H9 (cell line): ENCODE data around the gene MARCHF9. TPM values are rescaled to one million over a fixed set of nuclear protein-coding genes. Genes with fewer than 3 reads are reported as not detected.
A peak's percentile ranks its signal among the peaks of the same experiment; 100 is the strongest.

Experiments
- DNase-seq: peaks from one replicate; pipeline ENCODE4 v3.0.0-alpha.2; 2017
- H2AFZ ChIP-seq: one replicate; pipeline ENCODE4 v1.6.1; 2013; ENCODE audit warnings: mild to moderate bottlenecking, low read length, control low read depth, moderate library complexity
- H2AK5ac ChIP-seq: 2 replicates; pipeline ENCODE4 v1.6.1; 2013; ENCODE audit warnings: low read length, control low read depth, mixed read lengths; ENCODE audit not compliant: insufficient read length
- H2BK120ac ChIP-seq: one replicate; pipeline ENCODE4 v1.6.1; 2013; ENCODE audit warnings: low read depth, mild to moderate bottlenecking, low read length, control low read depth, inconsistent platforms; ENCODE audit not compliant: poor library complexity, severe bottlenecking
- H2BK12ac ChIP-seq: 2 replicates; pipeline ENCODE4 v1.6.1; 2013; ENCODE audit warnings: low read length, control low read depth, mixed read lengths, low read depth; ENCODE audit not compliant: insufficient read length
- H2BK15ac ChIP-seq: 2 replicates; pipeline ENCODE4 v1.6.1; 2013; ENCODE audit warnings: low read depth, low read length, control low read depth
- H2BK20ac ChIP-seq: one replicate; pipeline ENCODE4 v1.6.1; 2013; ENCODE audit warnings: low read depth, mild to moderate bottlenecking, low read length, control low read depth, inconsistent platforms; ENCODE audit not compliant: poor library complexity, severe bottlenecking
- H2BK5ac ChIP-seq: 2 replicates; pipeline ENCODE4 v1.6.1; 2013; ENCODE audit warnings: low read length, control low read depth, mixed read lengths; ENCODE audit not compliant: insufficient read length
- H3K14ac ChIP-seq: 2 replicates; pipeline ENCODE4 v1.6.1; 2013; ENCODE audit warnings: low read length, control low read depth; ENCODE audit not compliant: insufficient read depth
- H3K18ac ChIP-seq: 2 replicates; pipeline ENCODE4 v1.6.1; 2013; ENCODE audit warnings: low read depth, mild to moderate bottlenecking, mixed read lengths, low read length, control low read depth; ENCODE audit not compliant: insufficient read length
- H3K23ac ChIP-seq: 2 replicates; pipeline ENCODE4 v1.6.1; 2013; ENCODE audit warnings: low read length, control low read depth, mixed read lengths, low read depth; ENCODE audit not compliant: insufficient read length
- H3K23me2 ChIP-seq: 2 replicates; pipeline ENCODE4 v1.6.1; 2013; ENCODE audit warnings: low read depth, mild to moderate bottlenecking, mixed read lengths, low read length, control low read depth; ENCODE audit not compliant: insufficient read length, poor library complexity, severe bottlenecking
- H3K27ac ChIP-seq: 2 replicates; pipeline ENCODE4 v1.5.1; 2013; ENCODE audit warnings: low read length, control low read depth, mixed read lengths, low read depth; ENCODE audit not compliant: insufficient read length
- H3K27me3 ChIP-seq: 2 replicates; pipeline ENCODE4 v1.6.1; 2013; ENCODE audit warnings: low read length, control low read depth, inconsistent platforms; ENCODE audit not compliant: insufficient read depth
- H3K4ac ChIP-seq: 2 replicates; pipeline ENCODE4 v1.6.1; 2013; ENCODE audit warnings: low read depth, mild to moderate bottlenecking, control low read depth, inconsistent platforms, low read length, moderate library complexity
- H3K4me1 ChIP-seq: 2 replicates; pipeline ENCODE4 v1.6.1; 2013; ENCODE audit warnings: low read length, control low read depth, inconsistent platforms; ENCODE audit not compliant: insufficient read depth
- H3K4me2 ChIP-seq: 2 replicates; pipeline ENCODE4 v1.6.1; 2013; ENCODE audit warnings: low read length, control low read depth, mixed read lengths; ENCODE audit not compliant: insufficient read length, insufficient read depth
- H3K56ac ChIP-seq: 2 replicates; pipeline ENCODE4 v1.6.1; 2013; ENCODE audit warnings: low read depth, mild to moderate bottlenecking, mixed read lengths, low read length, control low read depth; ENCODE audit not compliant: insufficient read length
- H3K79me1 ChIP-seq: 2 replicates; pipeline ENCODE4 v1.6.1; 2013; ENCODE audit warnings: low read depth, mild to moderate bottlenecking, moderate library complexity, low read length, control low read depth, inconsistent platforms; ENCODE audit not compliant: insufficient read depth, poor library complexity, severe bottlenecking
- H3K79me2 ChIP-seq: 2 replicates; pipeline ENCODE4 v1.6.1; 2013; ENCODE audit warnings: low read length, control low read depth, inconsistent platforms; ENCODE audit not compliant: insufficient read depth
- H3K9ac ChIP-seq: 2 replicates; pipeline ENCODE4 v1.6.1; 2013; ENCODE audit warnings: low read length, control low read depth, mixed read lengths; ENCODE audit not compliant: insufficient read length; ENCODE audit errors: extremely low read depth
- H3K9me3 ChIP-seq: one replicate; pipeline ENCODE4 v1.6.1; 2013; ENCODE audit warnings: low read depth, low read length, inconsistent platforms; ENCODE audit not compliant: control insufficient read depth
- H3T11ph ChIP-seq: one replicate; pipeline ENCODE4 v1.6.1; 2013; ENCODE audit warnings: mild to moderate bottlenecking, low read length, control low read depth, inconsistent platforms
- H4K20me1 ChIP-seq: one replicate; pipeline ENCODE4 v1.6.1; 2013; ENCODE audit not compliant: control insufficient read depth, insufficient read length, insufficient read depth
- H4K5ac ChIP-seq: 2 replicates; pipeline ENCODE4 v1.6.1; 2013; ENCODE audit warnings: low read depth, mild to moderate bottlenecking, mixed read lengths, low read length, control low read depth; ENCODE audit not compliant: insufficient read length
- H4K8ac ChIP-seq: replicated peaks from 2 replicates; pipeline ENCODE4 v1.6.1; 2013; ENCODE audit warnings: low read length, control low read depth, mixed read lengths, low read depth; ENCODE audit not compliant: insufficient read length
- H4K91ac ChIP-seq: 2 replicates; pipeline ENCODE4 v1.6.1; 2013; ENCODE audit warnings: low read depth, mild to moderate bottlenecking, moderate library complexity, mixed read lengths, low read length, control low read depth; ENCODE audit not compliant: insufficient read length
- H3K27ac Mint-ChIP-seq, 3 experiments: 2 replicates in 2 of 3; 3 replicates in 1 of 3; pipeline ENCODE4 v1.8.0; 2020 to 2021; ENCODE audit warnings: mixed read lengths in 3 of 3, mild to moderate bottlenecking in 1 of 3, moderate library complexity in 1 of 3
- H3K27me3 Mint-ChIP-seq: 2 replicates; pipeline ENCODE4 v1.8.0; 2021; ENCODE audit warnings: low read depth, mild to moderate bottlenecking, moderate library complexity, mixed read lengths
- H3K36me3 Mint-ChIP-seq, 3 experiments: 2 replicates in 2 of 3; 3 replicates in 1 of 3; pipeline ENCODE4 v1.8.0; 2020 to 2021; ENCODE audit warnings: low read depth in 3 of 3, mixed read lengths in 3 of 3; ENCODE audit not compliant: insufficient read depth in 1 of 3
- H3K4me1 Mint-ChIP-seq, 2 experiments: 2 replicates each; pipeline ENCODE4 v1.8.0; 2020; ENCODE audit warnings: mixed read lengths in 2 of 2
- H3K4me3 Mint-ChIP-seq, 2 experiments: 2 replicates in 1 of 2; 3 replicates in 1 of 2; pipeline ENCODE4 v1.8.0; 2020 to 2021; ENCODE audit warnings: mild to moderate bottlenecking in 2 of 2, mixed read lengths in 2 of 2, moderate library complexity in 1 of 2
- H3K9me3 Mint-ChIP-seq, 2 experiments: 2 replicates in 1 of 2; 3 replicates in 1 of 2; pipeline ENCODE4 v1.8.0; 2020; ENCODE audit warnings: mild to moderate bottlenecking in 2 of 2, mixed read lengths in 2 of 2, moderate library complexity in 1 of 2
- WGBS: extraction: QIAGEN DNeasy Blood & Tissue Kit; methylation state at CpG from one replicate; pipeline ENCODE4 v1.1.7; 2013; ENCODE audit warnings: missing lambda C conversion rate, low lambda C conversion rate, mixed read lengths; ENCODE audit not compliant: insufficient read length; ENCODE audit errors: extremely low coverage; 5-methylcytosine and 5-hydroxymethylcytosine counted together
- total RNA-seq: library from RNA; stranded (reverse); gene quantifications from 2 replicates; pipeline ENCODE4 v1.2.1, GENCODE V29; 2021
- TF ChIP-seq, protein P1 (sequence below): fragments of 200-600 bp; sonication (generic); conservative IDR thresholded peaks from 3 replicates; pipeline ENCODE4 v1.8.0; 2021; ENCODE audit warnings: antibody characterized with exemption, mild to moderate bottlenecking

The MARCHF9 gene
- total RNA-seq, 1 experiment from 2014 or later: 20.5 TPM

DNA sequence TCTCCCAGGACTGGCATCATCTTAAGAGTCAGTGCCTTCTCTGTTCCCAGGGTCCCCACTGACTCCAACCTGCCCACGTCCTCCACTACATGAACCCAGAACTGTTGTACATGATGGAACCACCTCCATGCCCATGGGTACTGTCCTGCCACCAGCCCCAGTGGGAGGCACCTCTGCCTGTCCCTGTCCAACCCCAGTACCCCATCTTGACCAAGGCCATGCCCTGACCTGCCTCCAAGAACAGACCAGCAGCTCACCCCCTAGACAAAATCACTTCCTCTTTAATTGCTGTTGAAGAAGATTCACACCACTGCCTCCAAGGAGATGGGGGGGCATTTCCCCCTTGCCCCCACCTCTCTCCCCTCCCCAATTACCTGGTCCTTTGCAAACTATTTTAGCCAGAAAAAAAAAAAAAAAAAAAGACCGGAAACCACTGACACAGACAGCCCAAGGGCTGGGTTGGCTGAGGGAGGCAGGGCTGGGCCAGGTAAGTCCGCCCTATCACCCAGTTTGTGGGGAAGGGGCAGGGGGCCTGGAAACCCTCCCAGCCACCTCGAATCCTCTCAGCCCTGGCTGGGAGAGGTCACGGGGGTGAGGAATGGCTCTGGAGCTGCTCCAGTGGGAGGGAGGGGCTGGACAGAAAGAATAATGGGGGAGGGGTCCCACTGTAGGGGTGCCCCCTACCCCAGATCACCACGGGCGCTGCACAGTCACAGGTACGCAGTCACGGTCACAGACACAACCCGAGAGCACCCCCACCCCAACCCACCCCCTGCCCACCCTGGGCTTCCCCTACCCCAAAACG lies 29.8 kb upstream of the MARCHF9 start:
- H2AK5ac ChIP-seq: no peak overlapping the region
- no peak overlapping the region for H3K27ac Mint-ChIP-seq
- H3T11ph ChIP-seq: no peak overlapping the region
- no peak overlapping the region for H3K18ac ChIP-seq
- WGBS: no CpG with 5 or more reads among the region's 11 CpGs
- H3K4me2 ChIP-seq: peak overlapping the region; percentile 96
- peaks cover 0 to 16% (median 5%) of the 10 kb centered on the region in 3 experiments; a peak in 4 of 7 replicates for H3K36me3 Mint-ChIP-seq
- peak overlapping the region in 1 of 2 experiments; percentile 47; a peak in 1 of 5 replicates for H3K4me3 Mint-ChIP-seq
- peaks cover 68% of the 10 kb centered on the region for H3K27me3 Mint-ChIP-seq
- H2BK20ac ChIP-seq: no peak overlapping the region
- no peak overlapping the region for H4K8ac ChIP-seq
- no peak overlapping the region for H4K5ac ChIP-seq
- H3K9ac ChIP-seq: no peak overlapping the region
- no peaks in the 10 kb centered on the region for H3K79me2 ChIP-seq
- TF ChIP-seq, protein P1, sequence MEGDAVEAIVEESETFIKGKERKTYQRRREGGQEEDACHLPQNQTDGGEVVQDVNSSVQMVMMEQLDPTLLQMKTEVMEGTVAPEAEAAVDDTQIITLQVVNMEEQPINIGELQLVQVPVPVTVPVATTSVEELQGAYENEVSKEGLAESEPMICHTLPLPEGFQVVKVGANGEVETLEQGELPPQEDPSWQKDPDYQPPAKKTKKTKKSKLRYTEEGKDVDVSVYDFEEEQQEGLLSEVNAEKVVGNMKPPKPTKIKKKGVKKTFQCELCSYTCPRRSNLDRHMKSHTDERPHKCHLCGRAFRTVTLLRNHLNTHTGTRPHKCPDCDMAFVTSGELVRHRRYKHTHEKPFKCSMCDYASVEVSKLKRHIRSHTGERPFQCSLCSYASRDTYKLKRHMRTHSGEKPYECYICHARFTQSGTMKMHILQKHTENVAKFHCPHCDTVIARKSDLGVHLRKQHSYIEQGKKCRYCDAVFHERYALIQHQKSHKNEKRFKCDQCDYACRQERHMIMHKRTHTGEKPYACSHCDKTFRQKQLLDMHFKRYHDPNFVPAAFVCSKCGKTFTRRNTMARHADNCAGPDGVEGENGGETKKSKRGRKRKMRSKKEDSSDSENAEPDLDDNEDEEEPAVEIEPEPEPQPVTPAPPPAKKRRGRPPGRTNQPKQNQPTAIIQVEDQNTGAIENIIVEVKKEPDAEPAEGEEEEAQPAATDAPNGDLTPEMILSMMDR: no peak
- DNase-seq: no peak
- no peaks in the 10 kb centered on the region for H4K20me1 ChIP-seq
- no peaks in the 10 kb centered on the region; the same call in 1 of the 2 replicates for H3K4me1 ChIP-seq
- H3K27me3 ChIP-seq: peaks cover 20% of the 10 kb centered on the region; the same call in 1 of the 2 replicates
- peaks cover 14% of the 10 kb centered on the region for H3K23me2 ChIP-seq
- H2BK5ac ChIP-seq: no peak overlapping the region
- no peak overlapping the region for H3K56ac ChIP-seq
- no peak overlapping the region for H3K23ac ChIP-seq
- no peak overlapping the region for H2AFZ ChIP-seq
- peaks cover 12 to 17% of the 10 kb centered on the region in 2 experiments for H3K4me1 Mint-ChIP-seq
- no peak overlapping the region for H4K91ac ChIP-seq
- H3K27ac ChIP-seq: no peak overlapping the region
- no peak overlapping the region for H2BK15ac ChIP-seq
- no peaks in the 10 kb centered on the region for H3K9me3 ChIP-seq
- no peak overlapping the region for H3K4ac ChIP-seq
- no peak overlapping the region for H3K14ac ChIP-seq
- H3K9me3 Mint-ChIP-seq: no peaks in the 10 kb centered on the region; a peak in 1 of 5 replicates
- H2BK120ac ChIP-seq: no peak overlapping the region
- no peaks in the 10 kb centered on the region for H3K79me1 ChIP-seq
- no peak overlapping the region for H2BK12ac ChIP-seq
